Hepatocyte (in vitro differentiated cells): ENCODE results near the gene ZNF423. TPM values are rescaled to one million over a fixed set of nuclear protein-coding genes. Genes with fewer than 3 reads are reported as not detected.

Source experiments
- DNase-seq: peaks from one replicate; pipeline ENCODE4 v3.0.0-alpha.2; 2016; ENCODE audit warnings: low spot score
- H2AFZ ChIP-seq: fragments of 200-600 bp; sonication (generic); 2 replicates; pipeline ENCODE4 v1.6.0; 2016; ENCODE audit warnings: antibody characterized with exemption, mild to moderate bottlenecking
- H3K27ac ChIP-seq: fragments of 200-600 bp; sonication (generic); 2 replicates; pipeline ENCODE4 v1.5.1; 2016; ENCODE audit warnings: mild to moderate bottlenecking
- H3K27me3 ChIP-seq: fragments of 200-600 bp; sonication (generic); 2 replicates; pipeline ENCODE4 v1.6.1; 2016
- H3K36me3 ChIP-seq: fragments of 200-600 bp; sonication (generic); replicated peaks from 2 replicates; pipeline ENCODE4 v1.5.1; 2016; ENCODE audit warnings: low read depth; ENCODE audit not compliant: insufficient read depth
- H3K4me1 ChIP-seq: fragments of 200-600 bp; sonication (generic); 2 replicates; pipeline ENCODE4 v1.5.1; 2016; ENCODE audit warnings: mild to moderate bottlenecking, moderate library complexity; ENCODE audit not compliant: insufficient read depth
- H3K4me2 ChIP-seq: fragments of 200-600 bp; sonication (generic); 2 replicates; pipeline ENCODE4 v1.6.0; 2016
- H3K4me3 ChIP-seq: fragments of 200-600 bp; sonication (generic); 2 replicates; pipeline ENCODE4 v1.5.1; 2016; ENCODE audit warnings: mild to moderate bottlenecking
- H3K79me2 ChIP-seq: fragments of 200-600 bp; sonication (generic); 2 replicates; pipeline ENCODE4 v1.6.0; 2017; ENCODE audit warnings: mild to moderate bottlenecking
- H3K9me2 ChIP-seq: fragments of 200-600 bp; sonication (generic); replicated peaks from 2 replicates; pipeline ENCODE4 v1.6.0; 2017; ENCODE audit warnings: mild to moderate bottlenecking; ENCODE audit not compliant: insufficient read depth
- H3K9me3 ChIP-seq: fragments of 200-600 bp; sonication (generic); 2 replicates; pipeline ENCODE4 v1.5.1; 2016; ENCODE audit warnings: low read depth, mild to moderate bottlenecking
- H4K20me1 ChIP-seq: fragments of 200-600 bp; sonication (generic); 2 replicates; pipeline ENCODE4 v1.6.0; 2016; ENCODE audit warnings: mild to moderate bottlenecking; ENCODE audit not compliant: insufficient read depth, poor library complexity, severe bottlenecking
- EZH2 ChIP-seq: fragments of 200-600 bp; sonication (generic); IDR thresholded peaks from 2 replicates; pipeline ENCODE4 v1.6.1; 2016; ENCODE audit warnings: antibody characterized with exemption, mild to moderate bottlenecking, borderline replicate concordance
- EZH2phosphoT487 ChIP-seq: fragments of 200-600 bp; sonication (generic); IDR thresholded peaks from one replicate; pipeline ENCODE4 v1.6.1; 2018; ENCODE audit warnings: antibody characterized with exemption, mild to moderate bottlenecking, low read depth, moderate library complexity; ENCODE audit not compliant: unreplicated experiment, severe bottlenecking
- WGBS: methylation state at CpG from one replicate; pipeline ENCODE4 v1.1.6; 2016; ENCODE audit warnings: low lambda C conversion rate; ENCODE audit errors: missing lambda C conversion rate; 5-methylcytosine and 5-hydroxymethylcytosine counted together
- polyA plus RNA-seq: library from polyadenylated mRNA; unstranded; fragments of >200 nt; fragmentation: Nextera tagmentation; extraction: Ambion mirVana; gene quantifications from 2 replicates; pipeline ENCODE4 v1.2.1, GENCODE V29; 2016
- total RNA-seq: library from RNA; depleted of rRNA; stranded (reverse); fragments of >200 nt; gene quantifications from 2 replicates; pipeline ENCODE4 v1.2.3, GENCODE V29; 2014
- TF ChIP-seq, protein P1 (sequence below): fragments of 200-600 bp; sonication (generic); IDR thresholded peaks from 2 replicates; pipeline ENCODE4 v1.5.1; 2016; ENCODE audit warnings: antibody characterized with exemption, mild to moderate bottlenecking; ENCODE audit not compliant: poor library complexity

Gene ZNF423
- total and polyA plus RNA-seq, 2 experiments from 2014 or later: 9.6 to 11.8 TPM

DNA sequence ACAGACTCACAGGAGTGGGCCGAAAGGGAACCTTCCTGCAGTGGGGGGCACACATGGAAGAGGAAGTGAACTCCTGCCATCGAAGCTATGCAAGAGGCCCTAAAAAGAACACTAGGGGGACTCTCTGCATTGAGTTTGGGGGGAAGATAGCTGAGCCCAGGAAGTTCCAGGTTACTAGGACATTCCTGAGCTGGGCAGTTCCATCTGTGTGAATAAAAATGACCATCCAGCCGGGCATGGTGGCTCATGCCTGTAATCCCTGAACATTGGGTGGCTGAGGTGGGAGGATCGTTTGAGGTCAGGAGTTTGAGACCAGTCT is 211.8 kb downstream of the ZNF423 start:
- no peaks in the 10 kb centered on the region for H3K79me2 ChIP-seq
- H2AFZ ChIP-seq: no peak overlapping the region
- TF ChIP-seq, protein P1, sequence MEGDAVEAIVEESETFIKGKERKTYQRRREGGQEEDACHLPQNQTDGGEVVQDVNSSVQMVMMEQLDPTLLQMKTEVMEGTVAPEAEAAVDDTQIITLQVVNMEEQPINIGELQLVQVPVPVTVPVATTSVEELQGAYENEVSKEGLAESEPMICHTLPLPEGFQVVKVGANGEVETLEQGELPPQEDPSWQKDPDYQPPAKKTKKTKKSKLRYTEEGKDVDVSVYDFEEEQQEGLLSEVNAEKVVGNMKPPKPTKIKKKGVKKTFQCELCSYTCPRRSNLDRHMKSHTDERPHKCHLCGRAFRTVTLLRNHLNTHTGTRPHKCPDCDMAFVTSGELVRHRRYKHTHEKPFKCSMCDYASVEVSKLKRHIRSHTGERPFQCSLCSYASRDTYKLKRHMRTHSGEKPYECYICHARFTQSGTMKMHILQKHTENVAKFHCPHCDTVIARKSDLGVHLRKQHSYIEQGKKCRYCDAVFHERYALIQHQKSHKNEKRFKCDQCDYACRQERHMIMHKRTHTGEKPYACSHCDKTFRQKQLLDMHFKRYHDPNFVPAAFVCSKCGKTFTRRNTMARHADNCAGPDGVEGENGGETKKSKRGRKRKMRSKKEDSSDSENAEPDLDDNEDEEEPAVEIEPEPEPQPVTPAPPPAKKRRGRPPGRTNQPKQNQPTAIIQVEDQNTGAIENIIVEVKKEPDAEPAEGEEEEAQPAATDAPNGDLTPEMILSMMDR: peak; percentile 21
- no peak for TF ChIP-seq EZH2phosphoT487
- TF ChIP-seq EZH2: no peak
- peaks cover 26% of the 10 kb centered on the region for H3K4me1 ChIP-seq
- H3K9me2 ChIP-seq: no peaks in the 10 kb centered on the region
- no peaks in the 10 kb centered on the region for H3K27me3 ChIP-seq
- H3K9me3 ChIP-seq: peaks cover 9% of the 10 kb centered on the region
- no peaks in the 10 kb centered on the region for H4K20me1 ChIP-seq
- H3K36me3 ChIP-seq: no peaks in the 10 kb centered on the region
- H3K27ac ChIP-seq: no peak overlapping the region
- no peak overlapping the region for H3K4me3 ChIP-seq
- no peak overlapping the region for H3K4me2 ChIP-seq
- 75% methylated on average over 4 of the region's 4 CpGs for WGBS
- DNase-seq: no peak

GRCh38 chr16:49643429-49644144 is 212.3 kb downstream of the ZNF423 start:
- TF ChIP-seq EZH2: no peak
- Histone ChIP-seq H3K36me3 (no peaks in the 10 kb centered on the region), H4K20me1 (no peaks in the 10 kb centered on the region), H3K4me2 (no peak overlapping the region), H2AFZ (no peak overlapping the region), H3K9me2 (no peaks in the 10 kb centered on the region), H3K9me3 (peaks cover 7% of the 10 kb centered on the region), H3K27me3 (no peaks in the 10 kb centered on the region), H3K27ac (no peak overlapping the region), H3K79me2 (no peaks in the 10 kb centered on the region), H3K4me1 (peaks cover 28% of the 10 kb centered on the region), H3K4me3 (no peak overlapping the region)
- WGBS: 76% methylated on average over 6 of the region's 6 CpGs
- DNase-seq: no peak

GRCh38 chr16:49641250-49641649 is 214.7 kb downstream of the ZNF423 start:
- H3K4me1 ChIP-seq: peaks cover 32% of the 10 kb centered on the region
- WGBS: 73% methylated on average over 3 of the region's 3 CpGs
- DNase-seq: no peak

DNA sequence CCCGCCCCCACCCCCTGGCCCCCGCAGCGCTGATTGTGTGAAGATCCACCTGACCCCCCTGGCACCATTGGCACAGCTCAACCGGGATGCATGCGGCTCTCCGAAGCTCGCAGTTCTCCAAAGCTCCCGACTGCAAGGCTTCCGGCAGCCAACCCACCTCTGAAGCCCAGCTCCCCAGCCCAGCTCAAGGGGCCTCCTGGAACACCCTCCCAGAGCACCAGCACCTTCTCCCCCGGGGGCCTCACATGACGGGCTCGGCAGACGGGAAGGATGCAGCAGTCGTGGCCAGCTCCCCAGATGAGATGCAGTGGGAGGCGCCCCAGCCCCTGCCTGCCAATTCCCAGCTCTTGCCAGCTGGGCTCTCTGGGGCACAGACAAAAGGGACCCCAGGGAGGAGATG is 215.3 kb downstream of the ZNF423 start:
- Histone ChIP-seq H3K27me3 (no peaks in the 10 kb centered on the region), H3K36me3 (no peaks in the 10 kb centered on the region), H3K79me2 (no peaks in the 10 kb centered on the region), H3K4me3 (no peak overlapping the region), H3K9me3 (no peaks in the 10 kb centered on the region), H4K20me1 (no peaks in the 10 kb centered on the region), H3K27ac (peak overlapping the region; percentile 88), H3K4me2 (peak overlapping the region; percentile 64), H3K4me1 (peaks cover 32% of the 10 kb centered on the region), H2AFZ (no peak overlapping the region), H3K9me2 (no peaks in the 10 kb centered on the region)
- WGBS: 57% methylated on average over 15 of the region's 15 CpGs
- no peak for DNase-seq
- TF ChIP-seq EZH2phosphoT487 (no peak), EZH2 (no peak)
- TF ChIP-seq, protein P1: no peak

More at GRCh38 chr16:49641250-49641649, 214.7 kb downstream of the ZNF423 start:
- no peaks in the 10 kb centered on the region for H4K20me1 ChIP-seq
- no peak overlapping the region for H2AFZ ChIP-seq
- H3K9me3 ChIP-seq: no peaks in the 10 kb centered on the region
- H3K27ac ChIP-seq: peak overlapping the region; percentile 88
- TF ChIP-seq EZH2 (no peak), EZH2phosphoT487 (no peak)
- TF ChIP-seq, protein P1: no peak
- no peaks in the 10 kb centered on the region for H3K36me3 ChIP-seq
- no peaks in the 10 kb centered on the region for H3K79me2 ChIP-seq
- no peak overlapping the region for H3K4me3 ChIP-seq
- peak overlapping the region; percentile 64 for H3K4me2 ChIP-seq
- no peaks in the 10 kb centered on the region for H3K9me2 ChIP-seq
- no peaks in the 10 kb centered on the region for H3K27me3 ChIP-seq
